ENCODE results near the gene HYAL4. TPM values are rescaled to one million over a fixed set of nuclear protein-coding genes. Genes with fewer than 3 reads are reported as not detected.

Gene HYAL4
- polyA plus RNA-seq, 3 donors, result not detected

DNA sequence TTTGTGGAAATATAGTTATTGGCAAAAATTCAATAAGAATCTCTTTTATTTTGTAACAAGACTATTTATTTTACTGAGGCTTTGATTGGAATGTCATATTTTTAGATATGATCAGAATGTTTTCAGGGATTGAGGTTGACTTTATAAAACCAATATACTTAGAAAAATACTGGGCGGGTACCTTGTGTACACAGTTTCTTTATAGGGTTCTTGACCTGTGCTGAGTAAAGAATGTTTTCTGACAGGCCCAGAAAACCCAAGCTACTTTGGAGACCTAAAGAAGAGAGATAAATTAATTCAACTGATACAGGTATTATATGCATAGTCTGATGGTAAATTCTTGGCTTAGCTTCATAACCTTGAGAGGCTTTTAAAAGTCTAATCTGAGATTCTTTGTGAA is 56.1 kb downstream of the HYAL4 start:
- Histone ChIP-seq H3K36me3 (replicated peaks in 1 of 2; ENCODE audit: control insufficient read depth in 1 of 2, insufficient read depth in 2 of 2, low read length in 2 of 2) (no peaks in the 10 kb centered on the region), H3K4me3 (replicated peaks in 1 of 3; ENCODE audit: low read depth in 2 of 3, low read length in 3 of 3) (no peak overlapping the region), H3K9ac (ENCODE audit: insufficient read depth, low read length, poor library complexity, severe bottlenecking) (no peak overlapping the region), H3K27ac (ENCODE audit: low read depth in 1 of 2, low read length in 2 of 2) (no peak overlapping the region), H3K27me3 (ENCODE audit: control insufficient read depth in 2 of 2, insufficient read depth in 2 of 2, low read length in 2 of 2) (no peaks in the 10 kb centered on the region), H3K9me3 (replicated peaks in 1 of 2; ENCODE audit: control insufficient read depth in 1 of 2, insufficient read depth in 1 of 2, low read length in 2 of 2) (no peaks in the 10 kb centered on the region), H3K4me1 (ENCODE audit: control insufficient read depth in 1 of 2, insufficient read depth in 2 of 2, low read length in 2 of 2) (no peaks in the 10 kb centered on the region), H4K20me1 (ENCODE audit: insufficient read depth, low read length) (no peaks in the 10 kb centered on the region), H3K79me2 (ENCODE audit: insufficient read depth, low read length) (no peaks in the 10 kb centered on the region), H3K4me2 (replicated peaks; ENCODE audit: extremely low read depth, low read length, poor library complexity, severe bottlenecking) (no peak overlapping the region), H2AFZ (ENCODE audit: insufficient read depth, low read depth, low read length, poor library complexity, severe bottlenecking) (no peak overlapping the region)
- intact Hi-C loops (cut with micrococcal nuclease), result no loop called here
- peaks cover 0 to 4% (median 3%) of the 10 kb centered on the region in 3 donors for H3K27me3 Mint-ChIP-seq (ENCODE audit: low read depth in 3 of 3)
- no peak overlapping the region for H3K4me3 Mint-ChIP-seq
- no peaks in the 10 kb centered on the region for H3K4me1 Mint-ChIP-seq
- no peak for DNase-seq
- TF ChIP-seq, protein P1, sequence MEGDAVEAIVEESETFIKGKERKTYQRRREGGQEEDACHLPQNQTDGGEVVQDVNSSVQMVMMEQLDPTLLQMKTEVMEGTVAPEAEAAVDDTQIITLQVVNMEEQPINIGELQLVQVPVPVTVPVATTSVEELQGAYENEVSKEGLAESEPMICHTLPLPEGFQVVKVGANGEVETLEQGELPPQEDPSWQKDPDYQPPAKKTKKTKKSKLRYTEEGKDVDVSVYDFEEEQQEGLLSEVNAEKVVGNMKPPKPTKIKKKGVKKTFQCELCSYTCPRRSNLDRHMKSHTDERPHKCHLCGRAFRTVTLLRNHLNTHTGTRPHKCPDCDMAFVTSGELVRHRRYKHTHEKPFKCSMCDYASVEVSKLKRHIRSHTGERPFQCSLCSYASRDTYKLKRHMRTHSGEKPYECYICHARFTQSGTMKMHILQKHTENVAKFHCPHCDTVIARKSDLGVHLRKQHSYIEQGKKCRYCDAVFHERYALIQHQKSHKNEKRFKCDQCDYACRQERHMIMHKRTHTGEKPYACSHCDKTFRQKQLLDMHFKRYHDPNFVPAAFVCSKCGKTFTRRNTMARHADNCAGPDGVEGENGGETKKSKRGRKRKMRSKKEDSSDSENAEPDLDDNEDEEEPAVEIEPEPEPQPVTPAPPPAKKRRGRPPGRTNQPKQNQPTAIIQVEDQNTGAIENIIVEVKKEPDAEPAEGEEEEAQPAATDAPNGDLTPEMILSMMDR (IDR thresholded peaks at IDR 0.05), result no peak
- peaks cover 0 to 6% (median 2%) of the 10 kb centered on the region in 7 donors for H3K9me3 Mint-ChIP-seq
- WGBS (ENCODE audit: insufficient coverage), result no CpG with 5 or more reads among the region's 1 CpG
- H3K27ac Mint-ChIP-seq, result no peak overlapping the region
- H3K36me3 Mint-ChIP-seq, result no peaks in the 10 kb centered on the region

DNA sequence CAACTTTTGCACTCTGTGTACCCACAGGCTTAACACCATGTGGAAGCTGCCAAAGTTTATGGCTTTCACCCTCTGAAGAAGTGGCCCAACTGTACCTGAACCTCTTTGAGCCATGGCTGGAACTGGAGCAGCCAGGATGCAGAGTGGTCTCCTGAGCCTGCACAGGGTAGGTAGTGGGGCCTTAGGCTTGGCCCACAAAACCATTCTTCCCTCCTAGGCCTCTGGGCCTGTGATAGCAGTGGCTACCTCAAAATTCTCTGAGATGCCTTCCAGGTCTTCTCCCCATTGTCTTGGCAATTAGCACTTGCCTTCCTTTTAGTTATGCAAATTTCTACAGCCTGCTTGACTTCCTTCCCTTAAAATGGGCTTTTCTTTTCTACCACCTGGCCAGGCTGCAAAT is 60.7 kb downstream of the HYAL4 start:
- Mint-ChIP-seq H3K4me3 (no peak overlapping the region), H3K36me3 (no peaks in the 10 kb centered on the region), H3K9me3 (peaks cover 0 to 2% (median 0%) of the 10 kb centered on the region in 7 donors), H3K27ac (no peak overlapping the region), H3K27me3 (ENCODE audit: low read depth in 3 of 3) (peaks cover 1 to 4% (median 3%) of the 10 kb centered on the region in 3 donors), H3K4me1 (no peaks in the 10 kb centered on the region)
- DNase-seq, result no peak
- TF ChIP-seq, protein P1 (IDR thresholded peaks at IDR 0.05), result no peak
- no peak overlapping the region for H3K9ac ChIP-seq (ENCODE audit: insufficient read depth, low read length, poor library complexity, severe bottlenecking)
- H3K9me3 ChIP-seq (replicated peaks in 1 of 2; ENCODE audit: control insufficient read depth in 1 of 2, insufficient read depth in 1 of 2, low read length in 2 of 2), result no peaks in the 10 kb centered on the region
- H3K4me2 ChIP-seq (replicated peaks; ENCODE audit: extremely low read depth, low read length, poor library complexity, severe bottlenecking), result no peak overlapping the region
- no peaks in the 10 kb centered on the region for H3K27me3 ChIP-seq (ENCODE audit: control insufficient read depth in 2 of 2, insufficient read depth in 2 of 2, low read length in 2 of 2)
- intact Hi-C loops (cut with micrococcal nuclease), result no loop called here
- no peaks in the 10 kb centered on the region for H4K20me1 ChIP-seq (ENCODE audit: insufficient read depth, low read length)
- no peak overlapping the region for H3K27ac ChIP-seq (ENCODE audit: low read depth in 1 of 2, low read length in 2 of 2)
- no peaks in the 10 kb centered on the region for H3K36me3 ChIP-seq (replicated peaks in 1 of 2; ENCODE audit: control insufficient read depth in 1 of 2, insufficient read depth in 2 of 2, low read length in 2 of 2)
- H3K4me1 ChIP-seq (ENCODE audit: control insufficient read depth in 1 of 2, insufficient read depth in 2 of 2, low read length in 2 of 2), result no peaks in the 10 kb centered on the region
- no peaks in the 10 kb centered on the region for H3K79me2 ChIP-seq (ENCODE audit: insufficient read depth, low read length)
- H3K4me3 ChIP-seq (replicated peaks in 1 of 3; ENCODE audit: low read depth in 2 of 3, low read length in 3 of 3), result no peak overlapping the region
- H2AFZ ChIP-seq (ENCODE audit: insufficient read depth, low read depth, low read length, poor library complexity, severe bottlenecking), result no peak overlapping the region
